Hindlimb muscle (tissue), 1 donor: ENCODE results near the gene PPP1R2. TPM values are rescaled to one million over a fixed set of nuclear protein-coding genes. Genes with fewer than 3 reads are reported as not detected.
"Not testable (repeated sequence)": the region's sequence is repeated elsewhere in the genome, so short reads cannot be mapped to it uniquely, and the experiment has no call there.

Source experiments
- DNase-seq: peaks from one replicate; pipeline ENCODE4 v3.0.0-alpha.2; 2013
- polyA plus RNA-seq: library from polyadenylated mRNA; unstranded; fragments of 120-200 nt; gene quantifications from one replicate; pipeline ENCODE4 v1.2.1, GENCODE V29; 2013; ENCODE audit not compliant: insufficient read length

The PPP1R2 gene
- polyA plus RNA-seq, 1 donor = 35.8 TPM

DNA sequence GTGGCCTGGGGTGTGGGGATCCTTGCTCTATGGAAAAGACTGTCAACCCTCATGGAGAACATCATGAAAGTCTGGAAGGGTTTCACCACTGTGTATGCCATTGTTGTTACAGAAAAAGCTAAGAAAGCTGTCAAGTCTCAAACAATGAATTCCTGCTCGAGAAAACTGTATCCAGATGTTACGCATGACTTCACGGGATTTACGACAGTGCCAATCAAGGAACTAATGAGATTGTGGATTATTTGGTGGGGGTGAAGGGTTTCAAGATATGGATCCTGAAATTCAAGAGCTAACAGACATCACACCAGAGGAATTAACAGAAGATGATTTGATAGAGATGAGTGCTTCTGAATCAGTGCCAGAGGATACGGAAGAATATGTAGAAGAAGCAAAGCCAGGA, 7.8 kb downstream of the PPP1R2 start:
- DNase-seq = no peak

DNA sequence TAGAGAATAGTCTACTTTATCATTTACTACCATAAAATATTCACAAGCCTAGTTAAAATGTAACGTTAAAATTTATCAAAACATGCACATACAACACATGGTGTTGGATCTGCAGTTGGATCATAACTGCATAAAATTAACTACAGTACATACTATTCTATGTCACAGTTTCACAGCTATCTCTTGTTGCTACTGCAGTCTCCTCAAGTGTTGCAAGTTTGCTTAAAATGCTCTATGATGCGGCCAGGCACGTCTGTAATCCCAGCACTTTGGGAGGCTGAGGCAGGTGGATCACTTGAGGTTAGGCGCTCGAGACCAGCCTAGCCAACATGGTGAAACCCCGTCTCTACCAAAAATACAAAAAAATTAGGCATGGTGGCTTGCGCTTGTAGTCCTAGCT, 10.3 kb downstream of the PPP1R2 start:
- no peak for DNase-seq

DNA sequence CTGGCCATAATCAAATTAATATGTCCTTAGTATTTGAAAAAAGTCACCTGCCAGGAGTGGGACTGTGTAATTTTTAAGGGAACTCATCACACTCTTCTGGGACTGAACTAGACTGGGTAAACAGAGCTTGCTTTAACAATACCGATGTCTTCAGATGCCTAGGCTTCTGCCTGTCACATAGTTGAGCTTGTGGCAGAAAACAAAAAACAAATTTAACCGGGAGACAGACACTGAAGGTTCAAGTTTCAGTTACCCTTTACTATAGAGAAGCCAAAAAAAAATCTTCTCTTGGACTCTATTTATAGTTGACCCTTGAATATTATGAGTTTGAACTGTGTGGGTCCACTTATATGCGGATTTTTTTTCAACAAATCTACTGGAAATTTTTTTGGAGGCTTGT, 10.8 kb downstream of the PPP1R2 start:
- DNase-seq = no peak

DNA sequence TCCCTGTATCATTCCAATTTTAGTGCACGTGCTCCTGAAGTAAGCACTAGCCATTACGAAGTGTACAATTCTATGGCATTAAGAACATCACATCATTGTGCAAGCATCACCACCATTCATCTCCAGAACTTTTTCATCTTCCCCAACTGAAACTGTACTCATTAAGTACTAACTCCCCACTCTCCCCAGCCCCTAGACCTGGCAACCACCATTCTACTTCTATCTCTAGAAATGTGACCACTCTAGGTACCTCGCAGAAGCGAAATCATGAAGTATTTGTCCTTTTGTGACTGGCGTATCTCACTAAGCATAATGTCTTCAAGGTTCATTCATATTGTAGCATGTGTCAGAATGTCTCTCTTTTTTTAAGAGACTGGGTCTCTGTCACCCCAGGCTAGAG, 11.4 kb downstream of the PPP1R2 start:
- DNase-seq = no peak

DNA sequence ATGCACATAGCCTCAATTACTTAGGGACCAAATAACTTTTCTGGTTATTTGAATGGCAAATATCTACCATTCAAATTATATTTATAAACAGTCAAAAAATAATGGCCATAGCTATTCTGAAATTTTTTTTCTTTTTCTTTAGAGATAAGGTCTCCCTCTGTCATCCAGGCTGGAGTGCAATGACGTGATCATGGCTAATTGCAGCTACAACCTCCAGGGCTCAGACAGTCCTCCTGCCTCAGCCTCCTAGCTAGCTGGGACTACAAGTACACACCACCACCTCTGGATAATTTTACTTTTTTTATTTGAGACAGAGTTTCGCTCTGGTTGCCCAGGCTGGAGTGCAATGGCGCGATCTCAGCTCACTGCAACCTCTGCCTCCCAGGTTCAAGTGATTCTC, 16.6 kb downstream of the PPP1R2 start:
- DNase-seq = no peak

DNA sequence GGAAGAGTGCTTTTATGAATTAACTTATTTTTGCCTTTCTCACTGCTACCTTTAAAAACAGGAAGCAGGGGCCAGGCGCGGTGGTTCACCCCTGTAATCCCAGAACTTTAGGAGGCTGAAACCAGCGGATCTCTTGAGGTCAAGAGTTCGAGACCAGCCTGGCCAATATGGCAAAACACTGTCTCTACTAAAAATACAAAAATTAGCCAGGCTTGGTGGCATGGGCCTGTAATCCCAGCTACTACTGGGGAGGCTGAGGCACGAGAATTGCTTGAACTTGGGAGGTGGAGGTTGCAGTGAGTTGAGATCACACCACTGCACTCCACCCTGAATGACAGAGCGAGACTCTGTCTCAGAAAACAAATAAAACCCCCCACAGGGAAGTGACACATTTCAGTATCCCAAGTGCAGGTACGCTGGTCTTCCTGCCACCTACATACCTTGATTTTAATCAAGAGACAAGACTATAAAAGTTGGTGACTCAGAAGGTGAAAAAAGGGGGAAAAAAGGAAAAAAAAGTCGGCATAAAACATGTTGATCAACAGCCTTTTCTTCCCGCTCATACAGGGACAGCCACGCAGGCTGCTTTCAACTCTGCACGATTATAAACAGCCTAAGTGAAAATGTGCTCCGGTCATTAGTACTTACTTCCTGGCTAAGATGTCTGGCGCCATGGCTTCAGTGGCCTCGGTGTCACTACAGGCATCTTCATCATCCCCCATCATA, 18.8 kb downstream of the PPP1R2 start:
- DNase-seq = no peak

DNA sequence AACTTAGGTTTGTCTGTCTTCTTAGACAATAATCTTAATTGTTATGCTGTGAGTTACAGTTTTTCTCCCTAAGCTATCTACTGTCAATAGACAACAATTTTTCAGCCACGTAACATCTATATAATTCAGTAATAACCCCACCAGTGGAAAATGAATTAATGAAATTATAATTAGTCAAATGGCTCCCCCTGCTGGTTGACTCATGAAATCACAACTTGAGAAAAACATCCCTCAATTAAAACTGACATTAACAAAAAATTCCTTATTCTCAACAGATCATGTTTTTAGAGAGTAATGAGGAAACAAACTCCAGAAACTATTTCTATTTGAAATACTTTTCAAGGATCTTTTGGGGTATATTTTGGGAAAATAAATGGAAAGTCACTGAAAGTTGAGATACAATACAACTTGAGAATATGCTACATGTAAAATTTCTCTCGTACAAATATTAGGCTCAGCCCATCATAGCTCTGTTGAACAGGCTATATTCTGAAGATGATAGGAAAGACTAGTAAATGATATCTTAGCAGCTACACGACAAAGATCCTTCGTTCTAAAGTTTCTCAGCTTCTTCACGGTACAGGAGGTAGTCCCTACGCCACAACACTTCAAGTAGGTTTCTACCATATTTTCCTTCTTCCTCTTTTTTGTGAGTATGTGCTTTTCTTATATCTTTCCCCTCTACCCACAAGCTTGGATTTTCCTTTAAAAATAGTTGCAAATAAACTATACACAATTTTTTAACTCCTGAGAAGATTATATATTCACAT, 20.7 kb downstream of the PPP1R2 start:
- no peak for DNase-seq

DNA sequence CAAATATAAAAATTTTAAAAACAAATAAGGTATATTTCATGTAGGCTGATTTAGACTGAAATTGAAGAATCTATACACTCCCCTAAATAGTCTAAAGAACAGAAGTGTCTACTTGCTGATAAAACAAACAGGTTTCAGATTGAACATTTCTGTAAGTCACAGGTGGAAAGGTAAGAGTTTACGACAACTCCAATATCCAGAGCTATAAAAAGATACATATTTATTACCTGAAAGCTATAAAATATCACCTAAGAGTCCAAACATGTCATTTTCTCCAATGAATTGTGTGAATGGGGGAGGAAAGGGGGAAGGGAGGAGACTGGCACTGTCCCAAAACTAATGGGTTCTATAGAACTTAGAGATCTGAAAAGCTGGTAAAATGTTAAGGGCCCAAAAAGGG, 26.1 kb downstream of the PPP1R2 start:
- no peak for DNase-seq

DNA sequence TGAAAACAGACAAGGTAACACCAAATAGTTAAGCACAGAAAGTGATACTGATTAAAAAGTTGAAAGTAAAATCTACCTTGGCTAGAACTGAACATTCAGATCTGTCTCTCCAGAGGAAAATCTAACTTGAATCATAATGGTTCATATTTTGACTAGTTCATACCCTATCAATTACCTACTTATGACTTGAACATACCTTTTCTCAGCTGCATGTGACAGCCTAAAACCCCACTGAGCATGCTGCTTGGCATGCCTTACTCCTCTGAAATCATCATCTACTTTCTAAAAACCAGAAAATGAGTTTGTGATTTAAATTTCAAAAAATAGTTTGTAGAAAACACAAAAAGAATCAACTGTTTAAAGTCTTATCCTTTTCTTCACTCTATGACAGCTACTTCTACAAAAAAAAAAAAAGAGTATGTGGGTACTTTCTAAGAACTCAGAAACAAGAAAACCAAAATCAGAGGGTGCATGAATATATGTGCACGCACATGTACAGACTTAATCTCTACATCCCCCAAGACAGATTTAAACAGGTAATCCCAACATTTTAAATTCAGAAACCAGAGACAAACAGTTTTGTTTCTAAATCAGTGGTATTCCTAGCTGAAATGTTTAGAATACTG, 28.4 kb downstream of the PPP1R2 start:
- not testable (repeated sequence) for DNase-seq

DNA sequence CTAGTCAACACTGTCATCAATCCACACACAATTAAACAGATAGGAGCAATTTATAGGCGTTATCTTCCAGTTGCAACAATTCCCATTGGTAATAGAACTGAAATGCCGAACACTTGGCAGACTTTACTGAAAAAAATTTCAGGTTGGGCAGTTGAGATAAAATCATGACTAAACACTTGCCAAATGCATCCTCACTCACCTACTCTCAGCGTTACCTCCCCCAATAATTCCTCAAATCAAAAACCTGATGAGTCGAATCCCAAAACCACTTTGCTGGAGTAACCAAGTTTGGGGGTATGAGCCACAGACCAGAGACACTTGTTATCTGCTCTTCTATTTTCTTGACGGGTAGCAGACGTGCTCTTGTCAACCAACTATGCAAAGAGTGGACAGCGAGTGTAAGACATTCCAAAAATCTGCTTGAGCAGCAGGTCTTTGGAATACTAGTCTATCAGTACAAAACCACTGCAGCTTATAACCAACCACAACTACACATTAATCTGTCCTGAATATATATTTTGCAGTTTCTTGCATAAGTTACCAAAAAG, 30.3 kb downstream of the PPP1R2 start:
- DNase-seq = no peak

DNA sequence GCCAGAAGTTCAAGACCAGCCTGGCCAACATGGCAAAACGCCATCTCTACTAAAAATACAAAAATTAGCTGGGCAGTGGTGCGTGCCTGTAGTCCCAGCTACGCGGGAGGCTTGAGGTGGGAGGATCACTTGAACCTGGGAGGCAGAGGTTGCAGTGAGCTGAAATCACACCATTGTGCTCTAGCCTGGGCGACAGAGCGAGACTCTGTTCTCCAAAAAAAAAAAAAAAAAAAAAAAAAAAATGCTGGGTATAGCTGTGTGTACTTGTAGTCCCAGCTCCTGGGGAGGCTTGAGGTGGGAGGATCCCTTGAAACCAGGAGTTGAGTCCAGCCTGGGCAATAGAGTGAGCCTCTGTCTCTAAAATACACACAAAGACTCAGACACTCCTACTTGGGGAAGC, 32.0 kb downstream of the PPP1R2 start:
- DNase-seq = no peak

DNA sequence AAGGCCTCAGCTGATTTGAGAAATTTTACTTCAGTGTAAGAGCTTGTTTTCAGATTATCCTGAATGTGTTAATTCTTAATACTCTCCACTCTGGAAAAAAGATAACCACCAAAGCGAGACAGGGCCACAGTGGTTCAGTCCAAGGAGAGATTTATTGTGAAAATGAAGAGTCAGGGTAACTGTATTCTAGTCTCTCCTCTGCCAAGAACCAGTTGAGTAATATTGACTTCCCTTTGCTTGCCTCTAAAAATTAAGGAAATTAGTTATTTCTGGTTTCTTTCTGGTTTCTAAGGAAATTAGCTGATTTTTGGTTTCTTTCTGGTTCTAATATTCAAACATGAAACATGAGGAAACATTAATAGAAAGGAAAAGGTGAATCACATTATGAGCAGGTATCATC, 34.9 kb downstream of the PPP1R2 start:
- no peak for DNase-seq

DNA sequence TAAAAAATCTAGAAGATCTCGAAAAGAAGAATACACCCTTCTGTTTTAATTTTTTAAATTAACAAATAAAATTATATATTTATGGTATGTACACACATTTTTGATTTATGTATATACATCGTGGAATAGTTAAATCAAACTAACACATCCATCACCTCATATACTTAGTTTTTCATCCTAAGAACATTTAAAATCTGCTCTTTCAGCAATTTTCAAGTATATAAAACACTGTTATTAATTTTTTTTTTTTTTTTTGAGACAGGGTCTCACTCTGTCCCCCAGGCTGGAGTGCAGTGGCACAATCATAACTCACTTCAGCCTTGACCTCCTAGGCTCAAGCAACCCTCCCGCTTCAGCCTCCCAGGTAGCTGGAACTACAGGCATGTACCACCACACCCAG, 67.5 kb downstream of the PPP1R2 start:
- DNase-seq = no peak

DNA sequence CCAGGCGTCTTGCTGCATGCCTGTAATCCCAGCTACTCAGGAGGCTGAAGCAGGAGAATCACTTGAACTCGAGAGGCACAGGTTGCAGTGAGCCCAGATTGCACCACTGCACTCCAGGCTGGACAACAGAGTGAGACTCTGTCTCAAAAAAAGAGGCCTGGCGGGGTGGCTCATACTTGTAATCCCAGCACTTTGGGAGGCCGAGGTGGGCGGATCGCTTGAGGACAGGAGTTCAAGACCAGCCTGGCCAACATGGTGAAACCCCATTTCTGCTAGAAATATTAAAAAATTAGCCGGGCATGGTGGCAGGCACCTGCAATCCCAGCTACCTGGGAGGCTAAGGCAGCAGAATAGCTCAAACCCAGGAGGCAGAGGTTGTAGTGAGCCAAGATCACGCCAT, 68.0 kb downstream of the PPP1R2 start:
- not testable (repeated sequence) for DNase-seq

DNA sequence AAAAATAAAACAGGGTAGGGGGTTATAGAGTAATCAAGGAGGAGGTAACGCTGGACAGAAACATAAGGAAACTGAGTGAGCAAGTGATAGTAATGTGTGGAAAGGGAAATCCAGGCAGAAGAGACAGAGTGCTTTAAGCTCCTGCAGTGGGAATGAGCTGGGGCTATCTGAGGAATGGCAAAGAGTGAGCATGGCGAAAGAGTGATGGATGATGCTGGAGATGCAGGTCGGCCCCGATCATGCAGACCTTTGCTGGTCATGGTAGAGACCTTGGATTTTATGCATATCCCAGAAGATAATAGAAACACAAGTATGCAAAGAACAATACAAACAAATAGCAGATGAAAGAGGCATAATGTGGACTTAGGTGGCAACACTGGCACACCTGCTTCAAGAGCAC, 74.3 kb downstream of the PPP1R2 start:
- no peak for DNase-seq

DNA sequence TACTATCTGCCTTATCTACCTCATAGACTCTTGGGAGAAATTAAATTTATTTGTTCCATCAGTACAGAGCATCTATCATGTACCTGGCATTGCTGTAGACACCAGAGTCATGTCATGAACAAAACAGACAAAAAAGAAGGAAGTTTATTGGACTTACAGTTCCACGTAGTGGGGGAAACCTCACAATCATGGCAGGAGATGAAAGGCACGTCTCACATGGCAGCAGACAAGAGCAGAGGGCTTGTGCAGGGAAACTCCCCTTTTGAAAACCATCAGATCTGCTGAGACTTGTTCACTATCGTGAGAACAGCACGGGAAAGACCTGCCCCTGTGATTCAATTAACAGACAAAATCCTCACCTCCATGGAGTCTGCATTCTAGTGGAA, 74.7 kb downstream of the PPP1R2 start:
- DNase-seq = no peak

DNA sequence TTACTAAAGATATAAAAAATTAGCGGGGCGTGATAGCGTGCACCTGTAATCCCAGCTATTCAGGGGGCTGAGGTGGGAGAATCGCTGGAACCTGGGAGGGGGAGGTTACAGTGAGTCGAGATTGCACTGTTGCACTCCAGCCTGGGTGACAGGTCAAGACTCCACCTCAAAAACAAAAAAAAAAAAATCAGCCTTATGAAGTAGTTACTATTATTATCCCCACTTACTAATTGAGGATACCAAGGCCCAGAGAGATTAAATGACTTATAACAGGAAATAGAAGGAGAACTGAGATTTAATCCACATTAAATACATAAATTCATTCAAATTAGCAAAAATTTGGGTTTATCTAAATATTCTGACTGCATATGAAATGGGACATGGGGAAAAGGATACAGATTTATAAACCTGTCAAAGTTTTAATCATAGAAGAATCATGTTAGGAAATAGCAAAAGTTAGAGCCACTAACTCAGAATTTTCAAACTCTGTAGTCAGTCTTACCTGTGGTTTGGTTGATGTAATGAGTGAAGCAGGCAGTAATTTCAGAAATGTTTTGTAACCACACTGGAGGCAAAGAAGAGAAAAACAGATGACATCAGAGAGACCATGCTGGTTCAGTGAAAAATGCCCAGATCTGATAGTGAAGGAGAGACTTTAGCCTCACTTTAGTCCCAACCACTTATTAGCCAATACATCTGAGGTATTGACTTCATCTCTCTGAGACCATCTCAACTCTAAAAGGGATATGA, 75.3 kb downstream of the PPP1R2 start:
- DNase-seq = no peak

DNA sequence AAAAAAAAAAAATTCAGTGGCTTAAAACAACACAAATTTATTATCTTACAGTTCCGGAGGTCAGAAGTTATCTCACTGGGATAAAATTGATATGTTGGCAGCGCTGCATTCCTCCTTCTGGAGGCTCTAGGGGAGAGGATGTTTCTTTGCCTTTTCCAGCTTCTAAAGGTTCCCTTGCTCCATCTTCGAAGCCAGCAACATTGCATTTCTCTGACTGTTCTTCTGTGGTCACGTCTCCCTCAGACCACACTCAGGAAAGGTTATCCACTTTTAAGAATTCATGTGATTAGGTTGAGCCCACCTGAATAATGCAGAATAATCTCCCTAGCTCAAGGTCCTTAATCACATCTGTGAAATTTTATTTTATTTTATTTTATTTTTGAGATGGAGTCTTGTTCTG, 76.9 kb downstream of the PPP1R2 start:
- no peak for DNase-seq
